Hematopoietic multipotent progenitor cell treated with erythropoietin and hydrocortisone succinate and interleukin-3 and kit ligand, for 6 days (in vitro differentiated cells): ENCODE results near the gene RETSAT.

Experiments used
- DNase-seq: peaks from one replicate; pipeline ENCODE4 v3.0.0-alpha.2; 2015

RETSAT gene

GRCh38 chr2:85307527-85307897 is 46.8 kb downstream of the RETSAT start:
- no peak for DNase-seq

GRCh38 chr2:85303780-85304531 is 50.4 kb downstream of the RETSAT start:
- DNase-seq: no peak

GRCh38 chr2:85302121-85302520 is 52.2 kb downstream of the RETSAT start:
- DNase-seq: no peak
